ENCODE measurements around the gene CTXND1.

GRCh38 chr15:80247320-80247719, 4.7 kb downstream of the CTXND1 start:
- TF ChIP-seq CTCF (IDR thresholded peaks at IDR 0.05; ENCODE audit: low read length) (no peak), EZH2 (optimal IDR thresholded peaks at IDR 0.05; ENCODE audit: low read depth, low read length) (no peak)
